Adipose tissue (tissue), 3 donors: ENCODE data around the gene ARHGEF17. TPM values are rescaled to one million over a fixed set of nuclear protein-coding genes. Genes with fewer than 3 reads are reported as not detected.

Experiments
- H3K27ac ChIP-seq: one replicate; pipeline ENCODE4 v1.5.1; 2013; ENCODE audit warnings: low read depth, low read length
- WGBS, 3 donors: extraction: QIAGEN DNeasy Blood & Tissue Kit; methylation state at CpG; one replicate each; pipeline ENCODE4 v1.1.7; 2013; 5-methylcytosine and 5-hydroxymethylcytosine counted together
- polyA plus RNA-seq, 3 donors: library from polyadenylated mRNA; stranded (reverse); fragments of 200-250 nt; gene quantifications; one replicate each; pipeline ENCODE4 v1.2.3, GENCODE V29; 2013
- donor health status: healthy with polysubstance abuse.
- donor health status: Bipolar disorder and iron deficiency.
- donor health status: healthy.

Gene ARHGEF17
- polyA plus RNA-seq, 3 donors: 11.1 to 35.5 (median 31.2) TPM

DNA sequence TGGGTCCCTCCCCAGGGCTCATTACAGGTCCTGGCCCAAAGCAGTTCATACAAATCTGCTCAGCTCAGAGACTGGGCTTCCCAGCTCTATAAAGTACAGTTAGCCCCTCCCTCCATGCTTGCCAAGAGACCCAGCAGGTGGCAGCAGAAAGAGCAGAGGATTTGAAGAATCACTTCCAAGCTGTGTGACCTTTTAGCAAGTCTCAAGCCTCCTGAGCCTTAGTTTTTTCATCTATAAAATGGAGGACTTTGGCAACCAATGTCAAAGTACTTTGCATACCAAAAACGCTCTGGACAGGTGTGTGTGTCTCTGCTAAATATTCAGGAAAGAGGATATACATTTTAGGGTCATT lies 94.7 kb downstream of the ARHGEF17 start:
- 73 to 88% (median 86%) methylated on average over 1 of the region's 1 CpG for WGBS, 3 donors
- H3K27ac ChIP-seq: no peak overlapping the region

DNA sequence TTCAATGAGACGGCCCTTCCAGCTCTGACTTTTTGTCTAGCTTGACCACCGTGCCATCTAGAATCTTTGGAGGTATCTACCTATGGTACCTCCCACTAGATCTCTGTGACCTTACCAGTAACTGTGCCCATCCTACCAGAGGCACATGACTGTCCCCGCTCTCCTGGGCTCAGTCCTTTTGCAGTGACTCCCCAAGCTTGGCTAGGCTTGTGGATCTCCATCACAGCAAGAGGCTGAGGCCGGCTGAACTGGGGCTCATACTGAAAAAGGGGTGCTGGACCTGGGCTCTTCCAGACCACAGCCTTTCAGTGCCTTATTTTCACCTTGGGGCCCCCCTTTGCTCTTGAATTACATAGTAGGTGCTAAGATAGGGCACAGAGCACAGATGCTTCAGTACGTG lies 95.5 kb downstream of the ARHGEF17 start:
- H3K27ac ChIP-seq: no peak overlapping the region
- WGBS, 3 donors: 93 to 94% (median 94%) methylated on average over 5 of the region's 5 CpGs

DNA sequence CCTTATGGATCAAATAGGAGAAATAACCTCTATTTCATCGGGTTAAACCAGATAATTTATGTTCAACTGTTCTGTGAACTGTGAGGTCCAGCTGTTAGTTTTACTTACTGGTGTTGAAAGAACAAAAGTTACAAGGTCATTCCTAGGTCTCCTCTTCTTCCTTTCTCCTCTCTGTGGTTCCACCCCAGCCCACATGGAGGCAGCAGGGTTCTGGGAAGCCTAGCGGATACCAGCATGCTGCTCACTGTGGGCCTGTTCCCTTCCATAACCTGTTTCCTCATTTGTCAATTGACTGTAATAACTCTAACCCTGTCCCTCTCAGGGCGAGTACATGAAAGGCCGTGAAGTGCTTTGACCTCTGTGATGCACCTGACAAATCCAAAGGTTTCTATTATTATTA lies 96.0 kb downstream of the ARHGEF17 start:
- H3K27ac ChIP-seq: no peak overlapping the region
- WGBS, 3 donors: 40 to 59% (median 50%) methylated on average over 4 of the region's 4 CpGs

DNA sequence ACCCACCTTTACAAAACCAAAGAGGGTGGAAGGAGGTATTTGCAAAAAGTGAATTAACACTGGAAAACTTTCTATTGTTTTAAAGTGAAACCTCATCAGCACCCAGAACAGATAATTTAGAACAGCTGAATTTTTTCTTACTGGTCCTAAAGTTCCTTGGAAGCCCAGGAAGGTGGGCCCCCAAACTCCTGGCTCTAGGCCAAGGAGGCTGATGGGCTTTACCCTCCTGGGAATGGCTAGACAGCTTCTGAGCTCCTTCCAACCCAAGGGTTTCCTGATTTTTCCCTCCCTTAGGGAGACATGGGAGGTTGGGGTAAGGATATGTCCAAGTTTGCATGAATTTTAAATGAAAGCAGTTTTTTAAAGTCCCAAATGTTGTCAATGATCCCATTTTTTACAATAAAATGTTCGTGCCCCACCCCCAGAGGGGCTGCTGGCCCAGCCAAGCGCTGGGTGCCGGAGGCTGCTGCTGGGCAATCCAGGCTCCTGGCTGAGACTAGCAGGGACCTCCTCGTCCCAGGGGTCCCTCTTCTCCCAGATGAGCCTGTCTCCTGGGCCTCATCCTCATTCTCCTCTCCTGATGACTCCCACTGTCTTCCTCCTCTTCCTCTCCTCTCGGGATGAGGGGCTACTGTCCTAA lies 96.5 kb downstream of the ARHGEF17 start:
- 78 to 94% (median 82%) methylated on average over 5 of the region's 5 CpGs for WGBS, 3 donors
- no peak overlapping the region for H3K27ac ChIP-seq

DNA sequence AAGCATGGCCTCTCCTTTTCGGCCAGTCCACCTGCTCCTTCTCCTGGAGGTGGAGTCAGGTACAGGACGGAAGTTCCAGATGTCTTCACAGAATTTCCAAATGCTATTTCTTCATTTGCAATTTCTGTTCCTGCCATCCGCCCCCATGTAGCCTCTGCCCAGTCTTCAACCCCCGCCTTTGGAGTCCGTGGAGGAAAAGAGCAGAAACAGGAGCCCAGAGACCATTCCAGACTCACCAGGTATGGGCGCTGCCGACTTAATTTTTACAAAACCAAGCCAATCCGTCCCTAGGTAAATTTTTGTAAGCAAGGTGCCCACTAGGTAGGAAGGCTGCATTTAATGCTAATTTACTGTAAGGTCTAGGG lies 97.1 kb downstream of the ARHGEF17 start:
- 75 to 91% (median 89%) methylated on average over 8 of the region's 8 CpGs for WGBS, 3 donors
- no peak overlapping the region for H3K27ac ChIP-seq

DNA sequence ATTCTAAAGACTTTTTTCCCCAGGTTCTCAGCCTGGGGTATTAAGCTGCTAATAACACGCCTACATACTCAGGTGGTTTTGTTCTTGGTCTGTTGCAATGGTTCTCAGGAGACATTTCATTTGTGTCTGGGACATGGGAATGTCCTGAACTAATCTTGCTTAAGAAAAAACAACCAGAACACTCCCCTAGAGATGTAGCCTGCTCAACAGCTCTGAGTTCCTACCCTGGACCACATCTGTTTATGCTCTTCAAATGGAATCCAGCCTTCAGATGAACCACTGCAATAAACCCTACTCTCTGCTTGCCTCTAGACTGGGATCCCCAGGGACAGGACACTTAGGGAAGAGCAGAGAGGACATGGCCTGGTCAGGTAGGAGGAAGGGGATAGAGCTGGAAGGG lies 98.1 kb downstream of the ARHGEF17 start:
- H3K27ac ChIP-seq: no peak overlapping the region
- WGBS, 3 donors: 78 to 90% (median 80%) methylated on average over 1 of the region's 1 CpG

DNA sequence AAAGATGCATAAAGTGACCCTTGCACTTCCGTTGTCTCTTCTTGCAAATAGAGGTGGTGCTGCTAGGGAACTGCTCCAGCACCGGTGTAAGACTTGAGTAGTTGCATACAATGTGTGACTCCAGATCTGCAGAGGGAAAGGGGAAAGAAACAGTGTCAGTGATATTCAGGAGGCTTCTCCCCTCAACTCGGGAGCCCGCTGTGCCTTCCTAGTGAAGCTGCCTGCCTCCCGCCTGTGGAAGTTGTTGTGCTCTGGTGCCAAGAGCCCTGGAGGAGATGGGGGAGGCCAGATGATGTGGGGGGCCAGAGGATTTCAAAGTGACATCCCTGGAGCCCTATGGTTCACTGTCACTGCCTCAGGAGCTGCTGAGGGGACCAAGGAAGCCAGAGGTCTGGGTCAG lies 98.5 kb downstream of the ARHGEF17 start:
- 89 to 92% (median 89%) methylated on average over 5 of the region's 5 CpGs for WGBS, 3 donors
- no peak overlapping the region for H3K27ac ChIP-seq

DNA sequence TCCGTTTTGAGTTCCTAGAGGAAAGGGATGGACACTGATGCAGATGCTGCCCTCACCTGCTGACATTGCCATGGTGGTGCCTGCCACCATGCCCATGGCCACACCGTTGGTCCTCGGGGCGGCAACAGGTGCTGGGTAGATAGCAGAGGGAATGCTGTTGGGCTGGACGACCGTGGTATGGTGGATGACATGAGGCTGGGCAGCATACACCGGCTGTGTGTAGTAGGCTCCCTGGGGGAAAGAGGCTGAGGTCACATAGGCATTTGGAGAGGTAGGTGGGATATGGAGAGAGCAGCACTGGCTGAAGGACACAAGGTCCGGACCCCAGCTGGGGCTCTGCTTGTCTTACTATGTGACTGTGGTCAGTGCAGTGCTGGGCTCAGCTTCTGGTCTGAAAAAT lies 101.4 kb downstream of the ARHGEF17 start:
- WGBS, 3 donors: 94% methylated on average over 8 of the region's 8 CpGs
- H3K27ac ChIP-seq: no peak overlapping the region

DNA sequence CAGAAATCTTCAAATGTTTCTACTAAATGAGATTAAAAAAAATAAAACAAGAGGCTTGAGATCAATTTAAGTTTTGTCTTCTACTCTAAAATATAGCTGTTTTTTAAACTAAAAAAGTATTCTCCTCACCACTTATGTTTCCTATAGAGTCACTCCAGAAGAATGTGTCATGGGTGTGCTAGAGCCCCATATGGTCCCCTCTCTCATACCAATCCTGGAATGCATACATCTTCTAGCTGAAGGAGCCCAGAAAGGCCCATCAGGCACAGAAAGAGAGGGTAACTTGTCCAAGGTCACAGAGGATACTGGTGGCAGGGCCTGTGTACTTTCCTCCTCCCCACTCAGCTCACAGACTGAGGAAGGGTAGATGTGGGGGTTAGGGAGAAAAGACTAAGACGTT lies 102.6 kb downstream of the ARHGEF17 start:
- no peak overlapping the region for H3K27ac ChIP-seq
- 58 to 100% (median 78%) methylated on average over 1 of the region's 1 CpG for WGBS, 3 donors

DNA sequence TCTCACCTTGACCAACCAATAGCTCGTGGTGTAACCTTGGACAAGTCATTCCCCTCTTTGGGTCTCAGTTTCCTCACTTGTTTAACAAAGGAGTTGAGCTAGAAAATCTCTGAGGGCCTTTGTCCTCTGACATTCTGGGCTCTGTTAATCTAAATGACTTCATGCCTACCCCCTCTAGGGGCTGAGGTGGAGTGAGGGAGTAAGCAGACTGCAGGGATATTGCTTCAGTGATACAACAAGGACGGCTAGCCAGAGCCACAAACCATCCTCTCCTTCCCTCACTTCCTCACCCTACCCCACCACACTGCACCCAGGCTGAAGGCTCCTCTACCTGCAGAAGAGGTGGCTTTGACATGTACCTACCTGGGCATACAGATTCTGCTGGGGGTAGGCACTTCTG lies 103.0 kb downstream of the ARHGEF17 start:
- 72 to 94% (median 76%) methylated on average over 2 of the region's 2 CpGs for WGBS, 3 donors
- H3K27ac ChIP-seq: no peak overlapping the region

DNA sequence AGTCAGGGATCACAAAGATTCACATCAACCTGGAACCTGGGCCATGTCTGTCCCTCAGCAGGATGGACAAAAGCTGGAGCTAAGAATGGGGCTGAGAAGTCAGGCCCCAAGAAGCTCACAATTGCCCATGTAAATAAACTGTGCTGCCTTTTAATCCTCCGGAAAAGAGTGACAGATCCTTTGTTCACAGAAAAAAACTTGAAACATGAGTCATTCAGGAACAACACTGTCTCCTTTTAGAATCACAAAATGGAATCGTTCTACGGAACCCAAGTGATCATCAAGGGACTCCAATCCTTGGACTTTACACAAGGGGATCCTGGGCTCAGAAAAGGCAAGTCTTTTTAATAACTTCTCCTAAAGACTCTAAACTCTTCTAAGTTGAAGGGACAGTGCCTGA lies 104.2 kb downstream of the ARHGEF17 start:
- H3K27ac ChIP-seq: no peak overlapping the region

DNA sequence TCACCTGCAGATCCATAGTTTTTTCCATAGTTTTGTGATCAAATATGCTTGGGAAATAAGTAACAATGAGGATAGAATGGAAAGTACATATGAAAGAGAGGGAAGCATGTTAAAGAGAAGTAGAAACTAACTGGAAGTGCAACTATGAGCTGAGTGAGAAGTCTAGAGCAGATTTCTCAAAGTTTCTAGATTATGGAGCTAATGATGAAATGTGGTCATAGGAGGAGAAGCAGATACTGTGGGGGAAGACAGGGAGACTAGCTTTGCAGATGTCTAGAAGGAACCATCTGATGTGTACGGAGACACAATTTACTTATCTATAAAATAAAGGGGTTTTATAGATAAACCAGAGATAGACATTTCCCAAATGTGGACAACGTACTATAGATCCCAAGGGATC lies 105.2 kb downstream of the ARHGEF17 start:
- H3K27ac ChIP-seq: no peak overlapping the region
- WGBS, 3 donors: 75 to 90% (median 87%) methylated on average over 2 of the region's 2 CpGs

More for the DNA sequence above, 104.2 kb downstream of the ARHGEF17 start:
- 78 to 88% (median 86%) methylated on average over 3 of the region's 3 CpGs for WGBS, 3 donors

DNA sequence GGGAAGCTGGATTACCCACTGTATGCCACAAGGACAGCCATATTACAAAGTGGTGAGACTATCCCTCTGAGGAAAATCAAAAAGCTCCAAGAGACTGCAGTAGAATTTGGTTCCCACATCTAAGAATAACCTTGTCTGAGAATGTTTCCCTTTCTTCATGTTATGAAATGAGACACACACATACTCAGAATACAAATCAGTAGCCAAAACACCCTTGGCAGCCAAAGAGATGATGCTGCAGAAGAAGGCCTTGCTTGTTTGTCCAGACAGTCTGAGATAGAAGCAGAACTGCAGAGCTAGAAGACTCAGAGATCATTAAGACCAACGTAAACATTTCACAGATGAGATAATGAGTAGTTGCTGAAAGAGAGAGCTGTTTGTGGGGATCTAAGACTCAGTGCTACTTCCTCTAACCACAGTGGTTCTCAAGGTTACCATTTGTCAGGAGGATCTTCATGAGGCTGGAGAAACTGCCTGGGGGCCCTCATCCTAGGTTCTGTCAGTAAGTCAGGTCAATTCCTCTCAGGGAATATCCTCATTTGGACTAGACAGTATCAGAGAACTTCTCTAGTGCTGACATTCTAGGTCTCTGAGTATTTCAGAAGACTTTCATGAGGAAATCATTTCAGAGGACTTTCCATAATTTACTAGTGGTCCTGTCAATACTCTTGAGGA lies 107.0 kb downstream of the ARHGEF17 start:
- WGBS, 3 donors: 39 to 68% (median 41%) methylated on average over 1 of the region's 1 CpG
- H3K27ac ChIP-seq: no peak overlapping the region

DNA sequence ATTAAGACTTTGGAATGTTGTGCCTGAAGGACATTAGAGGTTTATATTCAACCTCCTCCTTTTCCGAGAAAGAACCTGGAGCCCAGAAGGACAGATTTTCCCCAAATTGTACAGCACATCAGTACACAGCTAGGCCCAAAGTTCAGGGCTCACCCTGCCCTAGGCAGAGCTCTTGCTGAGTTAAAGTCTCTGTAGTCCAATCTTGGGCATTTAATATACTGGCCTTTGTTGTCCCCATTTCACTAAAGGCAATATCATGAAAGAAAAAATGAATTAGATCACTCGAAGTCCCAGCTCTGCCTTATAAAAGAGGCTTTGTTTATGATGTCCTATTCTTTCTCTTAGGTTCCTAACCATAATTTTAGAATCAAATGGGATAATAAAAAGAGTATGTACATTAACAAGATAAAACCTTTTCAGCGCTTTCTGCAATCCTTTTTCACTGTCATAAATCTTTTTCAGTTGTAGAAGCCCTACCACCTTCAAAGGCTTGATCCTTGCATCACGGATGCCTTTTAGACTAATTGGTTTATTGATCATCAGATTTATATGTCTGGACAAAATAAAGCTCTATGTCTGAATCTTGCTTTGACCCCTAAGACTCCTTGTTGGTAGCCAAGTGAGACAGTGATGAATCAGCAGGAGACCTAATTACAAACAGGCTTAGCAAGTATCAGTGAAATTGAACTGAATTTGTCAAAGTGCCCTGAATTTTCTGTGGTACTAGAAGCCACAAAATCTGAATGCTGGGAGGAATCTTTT lies 108.0 kb downstream of the ARHGEF17 start:
- WGBS, 3 donors: 77 to 93% (median 93%) methylated on average over 4 of the region's 4 CpGs
- no peak overlapping the region for H3K27ac ChIP-seq

DNA sequence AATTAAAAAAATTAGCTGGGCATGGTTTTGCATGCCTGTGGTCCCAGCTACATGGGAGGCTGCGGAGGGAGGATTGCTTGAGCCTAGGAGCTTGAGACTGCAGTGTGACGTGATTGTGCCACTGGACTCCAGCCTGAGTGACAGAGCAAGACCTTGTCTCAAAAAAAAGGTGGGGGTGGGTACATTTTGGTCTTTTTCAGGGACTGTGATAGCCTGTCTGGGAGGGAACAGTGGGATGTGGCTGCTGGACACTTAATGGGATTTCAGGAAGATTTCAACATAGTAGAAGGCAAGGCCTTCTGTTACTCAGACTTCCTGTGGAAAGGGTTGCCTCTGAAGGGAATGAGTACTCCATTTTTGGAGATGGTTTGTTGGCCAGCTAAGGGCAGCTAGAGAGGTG lies 108.7 kb downstream of the ARHGEF17 start:
- WGBS, 3 donors: 94 to 100% (median 98%) methylated on average over 2 of the region's 2 CpGs
- no peak overlapping the region for H3K27ac ChIP-seq

Other genes with a start within 250 kb of the ARHGEF17 start
- gene FCHSD2, start 166.0 kb upstream of the ARHGEF17 start, polyA plus RNA-seq: 10 to 100 TPM in 2 of 3 donors, 1 to 10 TPM in 1; 4.9 to 17.8 (median 16.3) TPM
- 1 to 10 TPM in 1 of 3 donors, under 1 TPM in 1, not detected in 1; 0.40 to 1.0 TPM for gene P2RY2, start 90.0 kb upstream of the ARHGEF17 start, polyA plus RNA-seq
- 1 to 10 TPM in 2 of 3 donors, under 1 TPM in 1; 0.63 to 3.3 (median 2.1) TPM for gene P2RY6, start 35.9 kb upstream of the ARHGEF17 start, polyA plus RNA-seq
- 1 to 10 TPM in 2 of 3 donors, under 1 TPM in 1; 0.74 to 9.7 (median 2.1) TPM for gene RELT, start 68.1 kb downstream of the ARHGEF17 start, polyA plus RNA-seq